ENCODE measurements around the gene MTMR4.
A peak's percentile ranks its signal among the peaks of the same experiment; 100 is the strongest.
"Not testable (repeated sequence)": the region's sequence is repeated elsewhere in the genome, so short reads cannot be mapped to it uniquely, and the experiment has no call there.

MTMR4 gene

DNA sequence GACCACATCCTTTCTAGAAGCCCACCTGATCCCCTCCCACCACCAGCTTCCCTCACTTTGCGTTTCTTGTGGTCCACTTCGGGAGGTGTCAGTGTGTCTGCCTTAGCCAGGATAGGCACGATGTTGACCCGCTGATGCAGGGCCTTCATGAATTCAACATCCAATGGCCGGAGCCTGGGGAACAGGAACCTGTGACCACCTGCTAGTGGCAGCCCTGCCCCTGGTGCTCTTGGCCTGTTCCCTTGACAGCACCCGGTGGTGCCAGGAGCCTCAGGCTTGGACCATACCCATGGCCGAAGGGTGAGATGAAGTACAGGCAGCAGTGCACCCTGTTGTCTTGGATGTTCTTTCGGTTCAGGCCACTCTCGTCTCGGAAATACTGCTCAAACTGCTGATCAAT, 7.2 kb upstream of the MTMR4 start:
- no peak for DNase-seq

DNA sequence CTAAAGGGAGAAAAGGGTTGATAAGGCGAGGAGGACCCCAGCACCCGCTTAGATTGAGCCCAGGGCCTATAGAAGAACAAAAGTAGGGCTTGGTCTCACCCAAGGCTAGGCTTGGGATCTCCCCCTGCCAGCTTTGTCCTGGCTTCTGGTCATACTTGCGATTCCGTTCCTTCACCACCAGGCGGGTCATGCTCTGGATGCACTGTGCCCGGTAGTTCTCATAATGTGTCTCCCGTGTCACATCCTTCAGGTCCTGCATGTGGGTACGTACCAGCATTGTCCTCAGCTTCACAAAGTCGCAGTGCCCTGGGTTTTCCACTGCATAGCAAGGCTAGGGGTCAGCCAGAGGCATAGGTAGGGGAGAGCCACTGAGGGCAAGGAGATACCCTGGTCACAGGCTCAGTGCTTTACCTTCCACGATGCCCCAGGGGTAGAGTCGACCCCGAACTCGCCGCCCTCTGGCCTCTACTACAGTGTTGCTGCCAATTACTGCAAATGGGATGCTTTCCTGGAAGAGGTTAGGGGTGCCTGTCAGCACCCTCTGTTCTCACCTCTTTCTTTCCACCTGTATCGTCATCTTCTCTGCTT, 6.5 kb upstream of the MTMR4 start:
- no peak for DNase-seq

DNA sequence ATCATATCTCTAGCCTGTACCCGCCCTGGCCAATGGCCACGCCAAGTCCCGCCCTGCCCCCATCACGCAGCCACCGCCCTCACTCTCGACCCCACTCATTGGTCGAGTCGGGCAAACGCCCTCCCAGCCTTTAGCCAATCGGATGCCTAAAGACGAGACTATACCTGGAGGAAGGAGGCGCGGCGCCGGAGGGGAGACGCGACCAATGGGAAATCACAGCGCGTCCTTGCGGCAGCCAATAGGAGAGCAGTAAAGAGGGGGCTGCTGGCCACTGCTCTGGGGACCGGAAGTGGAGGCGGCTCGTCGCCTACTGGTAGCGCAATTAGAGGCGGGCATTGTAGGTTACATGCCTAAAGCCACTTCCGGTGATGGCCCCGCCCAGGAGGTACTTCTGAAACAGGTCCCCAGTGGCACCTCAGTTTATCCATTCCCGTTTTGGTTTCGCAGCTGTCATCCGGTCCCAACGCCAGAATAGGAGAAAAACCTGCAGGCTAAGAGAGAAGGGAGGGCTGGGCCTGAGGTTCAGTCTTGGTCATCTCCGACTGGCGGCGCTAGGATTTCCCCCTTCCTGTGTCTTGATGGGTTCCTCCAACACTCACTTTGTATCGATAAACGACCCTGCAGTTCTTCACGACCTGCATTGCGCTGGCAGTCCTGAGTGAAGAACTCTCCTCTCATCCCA, 3.6 kb upstream of the MTMR4 start:
- DNase-seq: peak; percentile 98 to 100 (median 99)

DNA sequence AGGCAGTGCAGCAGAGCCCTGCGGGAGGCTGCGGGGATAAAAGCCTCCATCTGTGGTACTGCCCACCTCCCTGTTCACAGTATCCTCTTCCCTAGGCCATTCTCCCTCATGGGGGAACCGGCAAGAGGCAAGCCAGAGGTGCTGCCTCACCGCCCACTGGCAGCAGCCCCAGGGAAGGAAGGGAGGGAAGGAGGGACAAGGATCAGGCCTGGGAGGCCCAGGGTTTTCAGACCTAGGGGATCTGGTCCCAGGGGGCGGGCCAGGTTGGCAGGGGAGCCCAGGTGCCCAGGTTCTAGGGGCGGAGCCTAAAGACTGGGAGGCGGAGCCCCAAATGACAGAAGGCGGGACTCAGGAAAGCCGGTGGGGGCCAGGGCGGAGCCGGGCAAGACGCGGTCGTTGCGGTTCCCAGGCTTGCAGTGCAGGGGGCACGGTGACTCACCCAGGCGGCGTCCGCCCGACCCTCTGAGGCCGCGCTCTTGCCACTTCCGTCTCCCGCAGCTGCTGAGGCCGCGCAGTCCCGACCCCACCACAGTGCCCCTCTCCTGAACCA, 3.0 kb upstream of the MTMR4 start:
- no peak for DNase-seq

DNA sequence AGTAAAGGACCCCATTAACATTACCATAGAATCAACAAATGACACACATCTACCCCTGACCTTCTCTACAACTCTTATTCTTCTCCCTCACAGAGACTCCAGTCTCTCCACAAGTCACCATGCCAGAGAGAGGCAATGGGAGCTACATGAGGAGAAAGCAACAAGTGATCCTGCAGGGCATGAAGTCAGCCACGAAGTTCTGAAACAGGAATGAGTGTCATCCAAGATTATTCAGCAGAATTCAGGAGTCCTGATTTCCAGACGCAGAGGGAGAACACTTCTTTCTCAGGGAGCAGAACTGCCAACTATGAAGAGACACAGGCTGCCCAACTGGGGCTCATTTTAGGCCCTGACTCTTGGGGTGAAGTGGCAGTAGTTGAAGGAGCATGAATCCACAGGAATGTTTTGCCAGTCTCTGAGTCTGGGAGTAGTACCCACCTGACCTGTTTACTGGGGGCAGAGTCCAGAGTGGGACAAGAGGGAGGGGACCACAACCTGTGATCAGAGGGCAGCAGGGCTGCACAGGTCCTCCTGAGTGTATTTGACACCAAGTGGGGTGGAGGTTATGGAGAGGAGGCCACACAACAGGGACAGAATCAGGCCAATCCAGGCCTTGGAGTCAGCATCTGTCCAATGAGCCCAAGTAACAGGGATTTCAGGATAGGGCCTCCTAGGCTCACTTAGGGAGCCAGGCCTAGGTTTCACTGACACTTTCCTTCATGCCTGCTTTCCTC, 2.4 kb upstream of the MTMR4 start:
- DNase-seq: no peak

- no peak for DNase-seq
Observed at GRCh38 chr17:58515286-58515685, 848 bp upstream of the MTMR4 start.

GRCh38 chr17:58514770-58515157, 326 bp upstream of the MTMR4 start:
- DNase-seq: no peak

DNA sequence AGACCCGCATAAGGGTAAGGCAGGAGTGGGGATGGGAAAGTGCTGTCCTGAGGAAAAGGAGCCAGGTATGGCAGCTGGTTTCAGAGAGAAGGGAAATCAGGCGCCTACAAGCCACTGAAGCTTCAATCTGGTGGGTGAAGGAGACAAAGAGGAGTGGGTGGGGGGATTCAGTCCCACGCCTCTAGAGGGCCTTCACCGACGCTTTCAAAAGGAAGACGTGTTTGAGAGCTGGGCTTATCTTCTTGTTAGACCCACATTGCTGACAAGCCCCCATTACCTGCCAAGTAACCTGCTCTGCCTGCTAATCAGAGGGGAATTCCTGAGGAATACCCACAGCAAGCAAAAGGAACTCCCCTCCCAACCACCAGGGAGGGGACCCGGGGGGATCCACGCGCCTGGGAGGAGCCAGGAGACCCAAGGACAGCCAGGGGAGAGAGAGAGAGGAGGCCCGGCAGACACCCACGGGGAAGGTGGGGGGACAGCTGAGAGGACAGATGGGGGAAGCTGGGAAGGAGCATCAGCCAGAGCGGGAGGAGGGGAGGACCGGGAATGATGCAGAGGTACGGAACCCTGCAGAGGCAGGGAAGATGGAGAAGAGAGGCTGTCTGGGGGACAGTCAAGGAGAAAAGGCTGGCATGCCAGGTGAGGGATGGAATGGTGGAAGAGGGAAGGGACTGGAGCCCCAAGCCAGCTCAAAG, 1.0 kb downstream of the MTMR4 start:
- peak in 1 of 6 experiments; percentile 9 for DNase-seq

DNA sequence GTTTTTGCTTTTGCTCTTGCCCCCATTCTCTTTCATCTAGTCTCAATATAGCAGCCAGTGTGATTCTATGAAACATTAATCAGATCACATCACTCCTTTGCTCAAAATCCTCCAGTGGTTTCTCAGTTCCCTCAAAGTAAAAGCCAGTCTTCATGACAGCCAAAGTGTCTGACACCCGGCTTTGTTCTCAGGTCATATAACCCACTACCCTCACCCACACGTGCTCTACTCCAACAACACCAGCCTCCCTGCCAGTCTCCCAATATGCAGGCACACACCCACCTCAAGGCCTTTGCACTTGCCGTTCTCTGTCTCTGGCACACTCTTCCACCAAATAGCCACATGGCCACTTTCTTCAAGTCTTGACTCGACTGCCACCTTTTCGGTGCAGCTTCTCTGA, 4.4 kb downstream of the MTMR4 start:
- no peak for DNase-seq

- DNase-seq: no peak
Observed at GRCh38 chr17:58508341-58509067, 5.9 kb downstream of the MTMR4 start.

DNA sequence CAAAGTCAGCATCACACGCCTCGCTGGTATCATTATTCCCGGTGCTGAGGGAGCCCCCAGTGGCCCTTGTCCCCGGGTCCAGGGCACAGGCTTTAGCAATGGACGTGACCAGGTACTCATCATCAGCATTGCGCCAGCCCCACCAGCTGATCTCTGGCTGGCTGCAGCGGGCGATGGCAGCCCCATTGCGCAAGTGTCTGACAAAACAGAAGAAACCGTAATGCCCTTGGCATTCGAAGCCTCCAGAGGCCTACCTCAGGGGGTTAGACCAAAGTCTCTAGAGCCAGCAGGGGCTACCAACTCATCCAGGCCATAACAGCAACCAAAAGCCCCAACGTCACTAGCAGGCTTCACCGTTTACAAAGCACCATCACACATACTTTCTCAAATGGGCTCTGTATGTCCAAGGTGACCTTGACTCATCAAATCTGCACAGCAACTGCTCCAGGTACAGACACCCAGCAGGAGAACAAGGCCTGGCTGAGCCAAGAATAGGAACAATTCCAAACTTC, 7.3 kb downstream of the MTMR4 start:
- DNase-seq: no peak

GRCh38 chr17:58506354-58507080, 7.9 kb downstream of the MTMR4 start:
- DNase-seq: no peak

- DNase-seq: no peak
Observed at GRCh38 chr17:58504826-58505351, 9.5 kb downstream of the MTMR4 start.

DNA sequence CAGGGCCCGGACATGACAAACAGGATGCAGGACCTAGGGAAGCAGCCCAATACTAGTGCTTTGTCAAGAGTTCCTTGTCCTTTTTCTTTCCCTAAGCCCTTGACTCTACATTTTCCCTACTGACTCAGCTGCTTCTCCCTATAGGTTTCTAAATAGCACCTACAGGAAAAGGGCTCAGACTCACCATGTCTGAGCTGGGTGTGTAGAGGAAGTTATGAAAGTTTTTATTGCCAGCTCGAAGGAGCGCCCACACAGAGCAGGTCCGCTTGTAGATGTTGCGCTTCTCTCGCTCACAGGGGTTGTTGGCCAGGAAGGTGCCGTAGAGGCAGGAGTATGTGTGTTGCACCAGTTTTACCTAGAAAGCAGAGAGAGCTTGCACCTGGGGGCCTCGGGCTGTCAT, 10.6 kb downstream of the MTMR4 start:
- DNase-seq: no peak

GRCh38 chr17:58503134-58503533, 11.3 kb downstream of the MTMR4 start:
- DNase-seq: not testable (repeated sequence)

DNA sequence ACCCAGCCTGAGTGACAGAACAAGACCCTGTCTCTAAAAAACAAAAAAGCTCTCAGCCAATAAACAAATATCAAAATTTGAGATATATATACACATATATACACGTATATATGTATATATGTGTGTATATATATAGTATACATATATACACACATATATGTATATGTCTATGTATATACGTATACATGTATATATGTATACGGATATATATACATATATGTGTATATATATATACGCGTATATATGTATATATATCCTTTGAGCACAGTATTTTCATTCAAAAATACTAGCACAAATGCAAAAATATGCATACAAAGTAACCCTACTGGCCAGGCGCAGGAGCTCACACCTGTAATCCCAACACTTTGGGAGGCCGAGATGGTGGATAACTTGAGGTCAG, 13.0 kb downstream of the MTMR4 start:
- DNase-seq: no peak

DNA sequence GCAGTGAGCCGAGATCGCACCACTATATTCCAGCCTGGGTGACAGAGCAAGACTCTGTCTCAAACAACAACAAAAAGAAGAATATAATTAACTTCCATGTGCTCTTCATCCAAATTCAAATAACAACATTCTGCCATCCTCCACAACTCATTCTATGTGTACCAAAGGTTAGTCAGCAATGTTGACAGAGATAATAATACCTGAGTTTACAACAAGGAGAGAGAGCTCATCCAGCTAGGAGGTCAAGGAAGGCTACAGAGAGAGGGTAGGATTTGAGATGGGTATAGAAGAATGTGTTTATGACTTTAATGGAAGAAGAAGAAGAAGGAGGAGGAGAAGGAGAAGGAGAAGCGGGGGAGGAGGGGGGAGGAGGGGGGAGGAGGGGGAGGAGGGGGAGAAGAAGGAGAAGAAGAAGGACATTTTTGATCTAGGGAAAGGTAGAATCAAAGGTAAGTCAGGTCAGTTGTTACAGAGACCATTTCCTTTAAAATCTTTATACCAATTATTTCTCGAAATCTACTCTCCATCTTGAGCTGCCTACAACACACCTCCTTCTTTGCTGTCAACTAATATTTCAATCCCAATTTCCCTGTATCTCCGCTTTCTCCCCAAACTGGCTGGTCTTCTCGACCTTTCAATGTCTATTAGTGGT, 16.1 kb downstream of the MTMR4 start:
- DNase-seq: no peak

DNA sequence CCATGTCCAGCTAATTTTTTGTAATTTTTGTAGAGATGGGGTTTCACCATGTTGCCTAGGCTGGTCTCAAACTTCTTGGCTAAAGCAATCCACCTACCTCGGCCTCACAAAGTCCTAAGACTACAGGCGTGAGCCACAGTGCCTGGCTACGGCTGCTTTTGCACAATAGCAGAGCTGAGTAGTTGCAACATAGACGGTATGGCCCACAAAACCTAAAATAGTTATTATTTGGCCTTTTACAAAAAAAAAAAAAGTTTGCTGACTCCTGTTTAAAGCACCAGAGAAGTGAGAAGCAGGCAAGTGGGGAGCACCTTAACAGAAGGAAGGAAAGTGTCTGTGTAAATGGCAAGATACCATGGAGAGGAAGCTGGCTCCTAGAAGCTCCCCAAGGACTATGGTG, 20.9 kb downstream of the MTMR4 start:
- DNase-seq: no peak

DNA sequence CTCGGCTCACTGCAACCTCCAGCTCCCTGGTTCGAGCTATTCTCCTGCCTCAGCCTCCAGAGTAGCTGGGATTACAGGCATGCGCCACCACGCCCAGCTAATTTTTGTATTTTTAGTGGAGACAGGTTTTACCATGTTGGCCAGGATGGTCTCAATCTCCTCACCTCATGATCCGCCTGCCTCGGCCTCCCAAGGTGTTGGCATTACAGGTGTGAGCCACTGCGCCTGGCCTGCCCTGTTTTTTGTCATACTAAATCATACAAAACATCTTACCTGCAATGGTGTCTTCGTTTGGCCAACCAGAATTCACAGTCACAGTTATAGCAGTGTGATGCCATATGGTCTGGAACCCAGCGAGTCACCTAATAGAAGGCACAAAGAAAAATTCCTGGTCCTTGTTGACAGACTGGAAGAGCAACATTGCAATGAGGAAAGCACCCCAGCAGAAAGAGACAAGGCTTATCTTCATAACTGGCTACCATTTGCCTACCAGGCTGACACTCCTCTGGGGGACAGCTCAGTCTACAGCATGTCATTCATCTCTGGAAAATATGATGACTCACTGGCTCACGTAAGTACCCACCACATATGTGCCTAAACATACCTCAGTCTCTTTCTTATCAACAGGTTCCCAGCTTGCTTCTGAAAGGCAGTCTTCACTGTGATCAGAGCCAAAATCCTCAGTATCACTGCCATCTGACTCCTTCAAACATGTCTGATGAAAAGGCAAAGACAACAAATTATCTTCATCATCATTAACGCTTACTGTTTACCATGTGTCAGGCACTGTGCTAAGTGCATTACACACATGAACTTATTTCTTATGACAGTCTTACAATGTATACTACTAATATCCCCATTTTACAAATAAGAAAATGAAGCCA, 22.0 kb downstream of the MTMR4 start:
- no peak for DNase-seq

GRCh38 chr17:58491510-58492045, 22.9 kb downstream of the MTMR4 start:
- no peak for DNase-seq
